Mucosa of stomach (tissue), 1 donor: ENCODE data around the gene CARMIL1.

Experiments used
- H3K27me3 ChIP-seq: one replicate; pipeline ENCODE4 v1.7.0; 2013; ENCODE audit warnings: mild to moderate bottlenecking, low read length; ENCODE audit not compliant: control insufficient read depth, insufficient read depth
- H3K36me3 ChIP-seq: one replicate; pipeline ENCODE4 v1.7.0; 2013; ENCODE audit warnings: low read length; ENCODE audit not compliant: control insufficient read depth, insufficient read depth
- H3K4me1 ChIP-seq: one replicate; pipeline ENCODE4 v1.7.0; 2013; ENCODE audit warnings: mild to moderate bottlenecking, low read length; ENCODE audit not compliant: control insufficient read depth, insufficient read depth
- H3K4me3 ChIP-seq: one replicate; pipeline ENCODE4 v1.7.0; 2013; ENCODE audit warnings: low read length
- H3K9ac ChIP-seq: one replicate; pipeline ENCODE4 v1.7.0; 2013; ENCODE audit warnings: mild to moderate bottlenecking, low read length, moderate library complexity
- H3K9me3 ChIP-seq: one replicate; pipeline ENCODE4 v1.7.0; 2013; ENCODE audit warnings: mild to moderate bottlenecking, low read length, moderate library complexity; ENCODE audit not compliant: control insufficient read depth
- donor health status: Pancreatic carcinoma.

CARMIL1 gene

DNA sequence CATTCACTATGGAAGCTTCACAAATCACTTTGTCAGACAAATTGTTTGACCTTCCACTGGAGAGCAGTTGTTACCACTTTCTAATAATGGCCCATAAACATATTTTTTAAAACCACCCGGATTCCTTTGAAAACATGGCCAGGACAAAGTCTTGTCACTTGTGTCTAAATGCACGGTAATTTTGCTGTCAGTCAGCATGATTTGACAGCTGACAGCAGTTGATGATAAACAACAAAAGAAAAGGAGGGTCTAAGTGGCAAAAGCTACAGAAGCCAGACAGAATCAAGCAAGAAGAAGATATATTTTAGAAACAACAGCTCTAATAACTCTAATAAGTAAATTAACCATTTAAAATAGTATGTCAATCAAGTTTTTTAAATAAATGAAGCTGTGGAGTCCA is 27.7 kb upstream of the CARMIL1 start:
- Histone ChIP-seq H3K9me3 (no peaks in the 10 kb centered on the region), H3K36me3 (no peaks in the 10 kb centered on the region), H3K4me3 (no peak overlapping the region), H3K4me1 (no peaks in the 10 kb centered on the region), H3K9ac (no peak overlapping the region), H3K27me3 (no peaks in the 10 kb centered on the region)

DNA sequence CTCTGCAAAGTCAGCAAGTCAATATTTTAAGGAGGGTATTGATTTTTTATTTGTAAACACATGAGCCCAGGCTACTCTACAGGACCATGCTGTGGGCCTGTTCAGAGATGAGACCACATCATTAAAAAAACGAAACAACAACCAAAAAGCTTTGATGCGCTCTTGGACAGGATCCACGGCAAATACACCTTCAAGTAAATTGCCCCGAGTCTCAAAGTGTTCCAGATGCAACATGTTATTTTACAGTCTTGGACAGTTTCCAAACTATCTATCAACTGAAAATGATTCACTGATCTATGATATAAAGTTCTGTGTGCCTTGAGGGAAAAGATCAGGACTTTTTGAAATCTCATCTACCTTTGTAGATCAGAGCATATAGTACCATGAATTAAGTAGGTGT is 25.8 kb upstream of the CARMIL1 start:
- no peak overlapping the region for H3K4me3 ChIP-seq
- H3K9me3 ChIP-seq, result no peaks in the 10 kb centered on the region
- no peaks in the 10 kb centered on the region for H3K36me3 ChIP-seq
- H3K9ac ChIP-seq, result no peak overlapping the region
- no peaks in the 10 kb centered on the region for H3K4me1 ChIP-seq
- H3K27me3 ChIP-seq, result no peaks in the 10 kb centered on the region

DNA sequence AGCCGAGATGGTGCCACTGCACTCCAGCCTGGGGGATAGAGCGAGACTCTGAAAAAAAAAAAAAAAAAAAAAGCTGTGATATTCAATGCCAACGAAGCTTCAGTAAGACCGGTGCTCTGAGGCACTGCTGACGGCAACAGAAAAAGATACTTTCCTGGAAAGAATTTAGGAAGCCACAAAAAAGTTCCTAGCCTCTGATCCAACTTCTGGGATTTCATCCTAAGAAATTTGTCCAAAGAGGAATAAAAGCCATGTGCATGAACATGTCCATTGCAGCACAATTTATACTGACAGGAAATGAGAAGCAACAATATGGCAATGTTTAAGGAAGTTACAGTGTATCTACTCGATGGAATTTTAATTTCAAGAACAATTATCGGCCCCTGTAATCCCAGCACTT is 24.5 kb upstream of the CARMIL1 start:
- H3K9ac ChIP-seq, result no peak overlapping the region
- no peak overlapping the region for H3K4me3 ChIP-seq

DNA sequence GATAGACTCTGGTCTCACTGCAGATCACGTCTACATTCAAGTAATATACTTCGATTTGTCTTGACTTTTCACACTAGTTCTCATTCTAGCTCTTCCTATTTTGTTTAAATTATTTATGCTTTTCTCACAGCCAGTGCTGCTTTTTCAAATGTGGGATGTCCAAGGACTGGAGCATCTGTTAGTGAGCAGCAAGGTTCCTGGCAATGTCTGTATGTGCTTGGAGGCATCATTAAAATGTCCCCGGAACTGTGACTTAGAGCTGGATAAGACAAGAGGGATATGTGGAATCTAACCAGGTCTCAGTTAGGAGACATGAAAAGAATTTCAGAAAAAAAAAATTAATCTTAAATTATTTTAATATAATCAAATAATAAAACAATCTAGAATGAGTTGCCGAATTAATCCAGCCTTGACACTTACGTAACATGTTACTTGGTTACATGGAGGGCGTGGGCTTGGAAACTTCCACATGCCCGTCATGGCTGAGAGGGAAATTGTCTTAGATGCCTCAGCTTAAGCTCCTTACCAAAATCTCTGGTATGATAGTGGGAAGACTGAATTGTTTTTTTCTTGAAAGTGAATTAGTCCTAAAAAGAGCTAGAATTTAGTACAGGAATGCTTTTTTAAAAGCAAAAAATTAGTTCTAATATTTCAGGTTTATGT is 21.4 kb upstream of the CARMIL1 start:
- H3K9me3 ChIP-seq, result no peaks in the 10 kb centered on the region
- no peaks in the 10 kb centered on the region for H3K27me3 ChIP-seq
- no peak overlapping the region for H3K4me3 ChIP-seq
- no peak overlapping the region for H3K9ac ChIP-seq
- H3K4me1 ChIP-seq, result no peaks in the 10 kb centered on the region
- no peaks in the 10 kb centered on the region for H3K36me3 ChIP-seq

More for the DNA sequence above, 24.5 kb upstream of the CARMIL1 start:
- Histone ChIP-seq H3K9me3 (no peaks in the 10 kb centered on the region), H3K36me3 (no peaks in the 10 kb centered on the region), H3K4me1 (no peaks in the 10 kb centered on the region), H3K27me3 (no peaks in the 10 kb centered on the region)

DNA sequence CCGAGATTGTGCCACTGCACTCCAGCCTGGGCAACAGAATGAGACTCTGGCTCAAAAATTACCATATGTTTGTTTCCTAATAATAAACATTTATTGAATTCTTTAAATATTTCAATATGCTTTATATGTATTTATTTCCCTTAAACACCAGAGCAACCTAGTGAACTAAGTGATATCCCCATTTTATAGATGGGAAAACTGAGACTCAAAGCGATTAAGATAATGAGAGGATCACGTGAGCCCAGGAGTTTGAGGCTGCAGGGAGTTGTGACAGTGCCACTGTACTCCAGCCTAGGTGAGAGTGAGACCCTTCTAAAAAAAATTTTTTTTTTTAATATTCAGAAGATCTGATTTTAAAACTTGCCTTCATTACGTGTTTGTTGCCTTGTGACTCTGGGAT is 19.4 kb upstream of the CARMIL1 start:
- H3K9ac ChIP-seq, result no peak overlapping the region
- no peaks in the 10 kb centered on the region for H3K27me3 ChIP-seq
- H3K9me3 ChIP-seq, result no peaks in the 10 kb centered on the region
- no peak overlapping the region for H3K4me3 ChIP-seq
- H3K4me1 ChIP-seq, result no peaks in the 10 kb centered on the region
- H3K36me3 ChIP-seq, result no peaks in the 10 kb centered on the region

DNA sequence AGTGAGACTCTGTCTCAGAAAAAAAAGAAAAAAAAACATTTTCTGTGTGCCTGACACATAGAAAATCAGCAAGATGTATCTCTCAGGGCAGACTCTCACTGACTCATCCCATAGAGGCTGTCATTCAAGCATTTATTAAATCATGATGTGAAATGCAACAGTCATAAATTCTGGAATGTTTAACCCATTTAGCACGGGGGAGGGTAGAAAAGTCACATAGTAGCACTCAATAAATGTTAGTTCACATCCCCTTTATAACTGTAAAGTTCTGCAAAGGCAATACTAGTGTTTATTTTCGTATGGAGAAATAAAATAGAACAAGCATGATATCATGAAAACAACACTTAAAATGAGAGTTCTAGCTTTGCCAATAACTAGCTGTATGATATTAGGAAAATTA is 15.5 kb upstream of the CARMIL1 start:
- no peaks in the 10 kb centered on the region for H3K4me1 ChIP-seq
- no peaks in the 10 kb centered on the region for H3K36me3 ChIP-seq
- no peak overlapping the region for H3K9ac ChIP-seq
- H3K4me3 ChIP-seq, result no peak overlapping the region
- no peaks in the 10 kb centered on the region for H3K27me3 ChIP-seq
- no peaks in the 10 kb centered on the region for H3K9me3 ChIP-seq

DNA sequence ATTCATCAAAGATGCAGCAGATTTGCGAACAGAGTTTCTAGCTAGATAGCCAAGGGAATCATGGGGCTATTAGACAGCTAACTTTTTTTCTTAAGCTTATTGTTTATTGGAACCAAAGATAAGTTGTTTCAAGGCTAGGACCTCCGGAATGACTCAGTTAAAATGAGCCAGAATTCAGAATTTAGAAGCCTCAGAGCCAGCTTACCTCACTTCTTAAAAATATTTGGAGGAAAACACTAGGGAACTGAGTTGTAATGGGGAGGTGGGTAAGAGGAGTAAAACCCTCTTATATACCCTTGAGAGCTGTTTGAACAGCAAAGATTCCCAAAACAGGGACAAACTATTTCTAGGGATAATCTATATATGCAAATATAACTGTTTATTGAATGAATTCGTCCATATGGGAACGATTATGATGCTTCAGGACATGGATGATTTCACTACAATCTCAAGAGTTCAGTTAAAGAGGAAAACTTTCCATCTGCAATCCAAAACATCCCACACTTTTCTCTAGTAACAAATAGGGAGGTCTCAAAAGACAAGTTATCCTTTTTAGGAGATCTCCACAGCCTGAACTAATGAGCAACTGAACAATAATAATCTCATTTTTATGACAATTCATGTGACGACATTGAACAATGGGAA is 12.6 kb upstream of the CARMIL1 start:
- H3K9me3 ChIP-seq, result no peaks in the 10 kb centered on the region
- H3K4me1 ChIP-seq, result no peaks in the 10 kb centered on the region
- no peak overlapping the region for H3K9ac ChIP-seq
- H3K27me3 ChIP-seq, result no peaks in the 10 kb centered on the region
- no peaks in the 10 kb centered on the region for H3K36me3 ChIP-seq
- no peak overlapping the region for H3K4me3 ChIP-seq

DNA sequence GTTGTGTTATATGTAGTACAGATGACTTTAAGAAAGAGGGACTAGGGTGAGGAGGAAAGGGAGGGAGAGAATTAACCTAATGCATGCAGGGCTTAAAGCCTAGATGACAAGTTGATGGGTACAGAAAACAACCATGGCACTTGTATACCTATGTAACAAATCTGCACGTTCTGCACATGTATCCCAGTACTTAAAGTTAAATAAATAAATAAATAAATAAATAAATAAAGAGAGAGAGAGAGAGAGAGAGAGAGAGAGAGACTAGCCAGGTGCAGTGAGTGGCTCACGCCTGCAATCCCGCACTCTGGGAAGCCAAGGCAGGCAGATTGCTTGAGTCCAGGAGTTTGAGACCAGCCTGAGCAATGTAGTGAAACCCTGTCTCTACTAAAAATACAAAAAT is 11.5 kb upstream of the CARMIL1 start:
- no peaks in the 10 kb centered on the region for H3K9me3 ChIP-seq
- no peaks in the 10 kb centered on the region for H3K4me1 ChIP-seq
- H3K4me3 ChIP-seq, result no peak overlapping the region
- no peaks in the 10 kb centered on the region for H3K36me3 ChIP-seq
- H3K27me3 ChIP-seq, result no peaks in the 10 kb centered on the region
- H3K9ac ChIP-seq, result no peak overlapping the region

DNA sequence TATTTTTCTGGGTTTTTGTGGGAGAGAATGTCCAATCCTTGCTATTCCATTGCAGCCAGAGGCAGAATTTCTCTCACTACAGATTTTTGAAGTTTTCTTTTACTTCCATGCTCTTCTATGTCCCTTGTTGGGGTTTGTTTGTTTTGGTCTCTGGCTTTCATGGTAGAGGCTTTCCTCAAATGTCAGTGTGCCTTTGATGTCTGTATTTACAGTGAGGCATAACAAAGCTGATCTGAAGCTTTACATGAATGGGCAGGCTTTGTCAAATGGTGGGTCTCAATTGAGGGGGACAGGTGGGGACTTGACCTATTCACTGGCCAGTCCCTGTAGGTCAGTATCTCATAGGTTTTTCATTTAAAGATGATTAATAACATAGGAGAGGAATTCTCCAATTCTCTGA is 8.6 kb upstream of the CARMIL1 start:
- Histone ChIP-seq H3K36me3 (no peaks in the 10 kb centered on the region), H3K4me3 (no peak overlapping the region), H3K4me1 (no peaks in the 10 kb centered on the region), H3K9ac (no peak overlapping the region), H3K27me3 (no peaks in the 10 kb centered on the region), H3K9me3 (no peaks in the 10 kb centered on the region)

DNA sequence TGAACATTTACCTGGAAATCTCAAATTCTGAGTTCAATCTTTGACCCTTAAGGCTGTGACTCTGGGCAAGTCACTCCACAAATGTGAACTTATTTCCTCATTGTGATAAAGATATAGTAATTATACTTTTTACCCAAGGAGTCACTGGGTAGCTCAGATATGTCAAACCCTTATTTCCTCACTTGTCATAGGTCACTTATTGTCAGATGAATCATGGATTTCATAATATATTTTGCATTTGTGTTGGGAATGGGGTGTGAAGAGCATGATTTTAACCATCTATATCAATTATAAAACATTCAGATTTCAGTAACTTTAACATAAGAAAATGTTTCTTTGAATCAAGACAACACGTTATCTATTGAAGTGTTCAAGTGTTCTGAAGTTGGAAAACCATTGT is 3.7 kb upstream of the CARMIL1 start:
- Histone ChIP-seq H3K4me1 (peaks cover 15% of the 10 kb centered on the region), H3K27me3 (no peaks in the 10 kb centered on the region), H3K9ac (no peak overlapping the region), H3K36me3 (no peaks in the 10 kb centered on the region), H3K4me3 (no peak overlapping the region), H3K9me3 (no peaks in the 10 kb centered on the region)

DNA sequence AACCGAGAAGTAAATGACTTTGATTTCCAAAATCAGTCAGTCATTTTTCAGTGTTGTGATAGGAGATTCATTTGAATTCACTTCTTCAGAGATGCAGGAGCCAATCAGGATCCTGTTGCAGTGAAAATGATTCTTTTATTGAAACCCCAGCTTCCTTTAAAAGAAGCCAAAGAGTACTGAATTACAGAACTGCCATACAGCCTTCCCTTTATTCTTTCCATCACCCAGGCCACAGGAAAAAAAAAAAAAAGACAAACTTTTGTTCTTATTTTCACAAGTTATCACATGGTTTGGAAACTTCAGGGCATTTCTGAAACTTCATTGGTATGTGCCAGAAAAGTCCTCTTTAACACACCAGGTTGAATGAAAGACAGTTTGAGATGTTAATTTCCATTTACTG is 1.8 kb upstream of the CARMIL1 start:
- Histone ChIP-seq H3K4me1 (peaks cover 21% of the 10 kb centered on the region), H3K27me3 (no peaks in the 10 kb centered on the region), H3K9ac (no peak overlapping the region), H3K36me3 (no peaks in the 10 kb centered on the region), H3K9me3 (no peaks in the 10 kb centered on the region), H3K4me3 (no peak overlapping the region)

DNA sequence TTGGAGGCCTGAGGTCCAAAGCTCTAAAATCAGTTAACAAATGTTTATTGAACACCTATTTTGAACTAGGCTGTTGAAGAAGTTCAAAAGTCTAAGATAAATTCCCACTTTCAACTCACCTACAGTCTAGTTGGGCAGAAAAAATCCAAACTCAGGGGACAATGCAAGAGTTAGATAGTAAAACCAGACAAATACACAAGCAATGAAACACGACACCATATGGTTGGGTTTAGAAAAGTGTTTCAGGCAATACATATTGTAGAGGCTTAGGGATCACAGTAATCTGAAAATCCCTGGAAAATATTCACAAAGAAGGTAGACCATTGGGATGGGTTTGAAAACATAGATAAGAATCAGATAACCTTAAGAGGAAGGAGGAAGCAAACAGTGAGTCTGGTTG is 1.3 kb upstream of the CARMIL1 start:
- no peaks in the 10 kb centered on the region for H3K9me3 ChIP-seq
- no peak overlapping the region for H3K9ac ChIP-seq
- H3K27me3 ChIP-seq, result no peaks in the 10 kb centered on the region
- H3K4me3 ChIP-seq, result no peak overlapping the region
- no peaks in the 10 kb centered on the region for H3K36me3 ChIP-seq
- peaks cover 21% of the 10 kb centered on the region for H3K4me1 ChIP-seq
